ENCODE data around the gene LCAT. TPM values are rescaled to one million over a fixed set of nuclear protein-coding genes. Genes with fewer than 3 reads are reported as not detected.

LCAT gene
- polyA plus RNA-seq, 1 of the 3 experiments (the other 2 are of a cell fraction), result 11.1 TPM

DNA sequence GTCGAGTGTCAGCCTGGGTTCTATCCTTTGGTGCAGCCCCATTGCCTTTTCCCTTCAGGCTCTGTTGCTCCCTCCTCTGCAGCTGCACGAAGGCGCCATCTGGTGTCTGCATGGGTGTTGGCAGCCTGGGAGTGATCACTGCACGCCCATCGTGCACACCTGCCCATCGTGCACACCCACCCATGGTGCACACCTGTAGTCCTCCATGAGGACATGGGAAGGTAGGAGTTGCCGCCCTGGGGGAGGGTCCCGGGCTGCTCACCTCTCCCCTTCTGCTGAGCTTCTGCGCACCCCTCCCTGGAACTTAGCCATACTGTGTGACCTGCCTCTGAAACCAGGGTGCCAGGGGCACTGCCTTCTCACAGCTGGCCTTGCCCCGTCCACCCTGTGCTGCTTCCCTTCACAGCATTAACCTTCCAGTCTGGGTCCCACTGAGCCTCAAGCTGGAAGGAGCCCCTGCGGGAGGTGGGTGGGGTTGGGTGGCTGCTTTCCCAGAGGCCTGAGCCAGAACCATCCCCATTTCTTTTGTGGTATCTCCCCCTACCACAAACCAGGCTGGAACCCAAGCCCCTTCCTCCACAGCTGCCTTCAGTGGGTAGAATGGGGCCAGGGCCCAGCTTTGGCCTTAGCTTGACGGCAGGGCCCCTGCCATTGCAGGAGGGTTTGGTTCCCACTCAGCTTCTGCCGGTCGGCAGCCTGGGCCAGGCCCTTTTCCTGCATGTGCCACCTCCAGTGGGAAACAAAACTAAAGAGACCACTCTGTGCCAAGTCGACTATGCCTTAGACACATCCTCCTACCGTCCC is 15.2 kb downstream of the LCAT start:
- no peaks in the 10 kb centered on the region for H3K79me2 ChIP-seq (ENCODE audit: insufficient read depth)
- no peaks in the 10 kb centered on the region for H3K9me2 ChIP-seq
- peaks cover 13% of the 10 kb centered on the region for H4K20me1 ChIP-seq (ENCODE audit: insufficient read depth)
- H3K4me3 ChIP-seq (ENCODE audit: low read depth in 2 of 2, low read length in 1 of 2), result no peak overlapping the region; a peak in 1 of 4 replicates
- H3K36me3 ChIP-seq (replicated peaks in 1 of 2; ENCODE audit: control insufficient read depth in 1 of 2, insufficient read depth in 2 of 2, low read length in 1 of 2), result peaks cover 0 to 43% of the 10 kb centered on the region in 2 experiments
- H3K9me3 ChIP-seq, result no peaks in the 10 kb centered on the region
- CTCF ChIA-PET, result interaction anchor here (0.6 to 28.1 kb wide), 27 partner anchors 8 to 1984 kb away, joined by 3 to 564 read pairs (median 5); partner anchors contain the start of genes CENPT, EDC4, NRN1L and PSKH1
- H3K27ac ChIP-seq (ENCODE audit: low read depth in 2 of 2, low read length in 1 of 2), result no peak overlapping the region
- peaks cover 0 to 2% of the 10 kb centered on the region in 2 experiments; a peak in 1 of 4 replicates for H3K4me1 ChIP-seq (ENCODE audit: control insufficient read depth in 1 of 2, insufficient read depth in 2 of 2, low read depth in 1 of 2, low read length in 1 of 2)
- no peak overlapping the region for H3K4me2 ChIP-seq
- no peaks in the 10 kb centered on the region for H3F3A ChIP-seq (replicated peaks; ENCODE audit: insufficient read depth)
- no peaks in the 10 kb centered on the region for H3K27me3 ChIP-seq (ENCODE audit: insufficient read depth)
- no peak overlapping the region for H2AFZ ChIP-seq (ENCODE audit: low read depth)
- TF ChIP-seq RFX5 (IDR thresholded peaks at IDR 0.05; ENCODE audit: low read length), result no peak
- TF ChIP-seq SMC3 (IDR thresholded peaks at IDR 0.05; ENCODE audit: low read depth, low read length), result peak; percentile 96
- TF ChIP-seq FOSL2 (IDR thresholded peaks at IDR 0.05; ENCODE audit: borderline replicate concordance, low read depth), result no peak
- TF ChIP-seq TEAD4 (IDR thresholded peaks at IDR 0.05; ENCODE audit: borderline replicate concordance, insufficient read depth), result no peak
- peak; percentile 91 for TF ChIP-seq RAD21 (IDR thresholded peaks at IDR 0.05; ENCODE audit: low read length)
- TF ChIP-seq RXRA (IDR thresholded peaks at IDR 0.05; ENCODE audit: borderline replicate concordance, low read depth), result no peak
- no peak for TF ChIP-seq EZH2phosphoT487 (IDR thresholded peaks at IDR 0.05; ENCODE audit: borderline replicate concordance, low read depth)
- TF ChIP-seq EP300 (IDR thresholded peaks at IDR 0.05; ENCODE audit: borderline replicate concordance in 1 of 2, low read depth in 1 of 2, low read length in 1 of 2), result no peak
- no peak for TF ChIP-seq FOXJ3 (CRISPR knock-in tag; IDR thresholded peaks at IDR 0.05)
- TF ChIP-seq, protein P1, sequence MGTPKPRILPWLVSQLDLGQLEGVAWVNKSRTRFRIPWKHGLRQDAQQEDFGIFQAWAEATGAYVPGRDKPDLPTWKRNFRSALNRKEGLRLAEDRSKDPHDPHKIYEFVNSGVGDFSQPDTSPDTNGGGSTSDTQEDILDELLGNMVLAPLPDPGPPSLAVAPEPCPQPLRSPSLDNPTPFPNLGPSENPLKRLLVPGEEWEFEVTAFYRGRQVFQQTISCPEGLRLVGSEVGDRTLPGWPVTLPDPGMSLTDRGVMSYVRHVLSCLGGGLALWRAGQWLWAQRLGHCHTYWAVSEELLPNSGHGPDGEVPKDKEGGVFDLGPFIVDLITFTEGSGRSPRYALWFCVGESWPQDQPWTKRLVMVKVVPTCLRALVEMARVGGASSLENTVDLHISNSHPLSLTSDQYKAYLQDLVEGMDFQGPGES (IDR thresholded peaks at IDR 0.05; ENCODE audit: low read depth, low read length), result no peak
- TF ChIP-seq, protein P2, sequence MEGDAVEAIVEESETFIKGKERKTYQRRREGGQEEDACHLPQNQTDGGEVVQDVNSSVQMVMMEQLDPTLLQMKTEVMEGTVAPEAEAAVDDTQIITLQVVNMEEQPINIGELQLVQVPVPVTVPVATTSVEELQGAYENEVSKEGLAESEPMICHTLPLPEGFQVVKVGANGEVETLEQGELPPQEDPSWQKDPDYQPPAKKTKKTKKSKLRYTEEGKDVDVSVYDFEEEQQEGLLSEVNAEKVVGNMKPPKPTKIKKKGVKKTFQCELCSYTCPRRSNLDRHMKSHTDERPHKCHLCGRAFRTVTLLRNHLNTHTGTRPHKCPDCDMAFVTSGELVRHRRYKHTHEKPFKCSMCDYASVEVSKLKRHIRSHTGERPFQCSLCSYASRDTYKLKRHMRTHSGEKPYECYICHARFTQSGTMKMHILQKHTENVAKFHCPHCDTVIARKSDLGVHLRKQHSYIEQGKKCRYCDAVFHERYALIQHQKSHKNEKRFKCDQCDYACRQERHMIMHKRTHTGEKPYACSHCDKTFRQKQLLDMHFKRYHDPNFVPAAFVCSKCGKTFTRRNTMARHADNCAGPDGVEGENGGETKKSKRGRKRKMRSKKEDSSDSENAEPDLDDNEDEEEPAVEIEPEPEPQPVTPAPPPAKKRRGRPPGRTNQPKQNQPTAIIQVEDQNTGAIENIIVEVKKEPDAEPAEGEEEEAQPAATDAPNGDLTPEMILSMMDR (IDR thresholded peaks at IDR 0.05), result peak; percentile 86
- no peak for TF ChIP-seq YY1 (IDR thresholded peaks at IDR 0.05; ENCODE audit: low read depth)
- no peak for TF ChIP-seq TCF12 (IDR thresholded peaks at IDR 0.05)
- TF ChIP-seq, protein P3, sequence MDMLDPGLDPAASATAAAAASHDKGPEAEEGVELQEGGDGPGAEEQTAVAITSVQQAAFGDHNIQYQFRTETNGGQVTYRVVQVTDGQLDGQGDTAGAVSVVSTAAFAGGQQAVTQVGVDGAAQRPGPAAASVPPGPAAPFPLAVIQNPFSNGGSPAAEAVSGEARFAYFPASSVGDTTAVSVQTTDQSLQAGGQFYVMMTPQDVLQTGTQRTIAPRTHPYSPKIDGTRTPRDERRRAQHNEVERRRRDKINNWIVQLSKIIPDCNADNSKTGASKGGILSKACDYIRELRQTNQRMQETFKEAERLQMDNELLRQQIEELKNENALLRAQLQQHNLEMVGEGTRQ (IDR thresholded peaks at IDR 0.05; ENCODE audit: borderline replicate concordance, low read depth, low read length), result no peak
- no peak overlapping the region for H3K9ac ChIP-seq
- 13% methylated on average over 6 of the region's 16 CpGs for WGBS (ENCODE audit: low lambda C conversion rate)
- POLR2A ChIA-PET, result interaction anchor here (1.3 kb wide), 1 partner anchor 45 kb away, joined by 5 read pairs; the partner anchor contains the start of gene NRN1L
- DNase-seq, result peak; percentile 90

Measured in SK-N-SH (cell line).